Ishikawa (cell line): ENCODE data around the gene ENTREP1.

Experiments used
- EP300 ChIP-seq: IDR thresholded peaks from 2 replicates; pipeline ENCODE4 v1.6.1; 2012; ENCODE audit warnings: borderline replicate concordance
- RAD21 ChIP-seq: IDR thresholded peaks from 2 replicates; pipeline ENCODE4 v1.6.1; 2012; ENCODE audit warnings: low read depth
- TF ChIP-seq, protein P1 (sequence below): IDR thresholded peaks from 2 replicates; pipeline ENCODE4 v1.6.1; 2012

GRCh38 chr9:69299826-69300225 is 25.2 kb upstream of the ENTREP1 start:
- TF ChIP-seq, protein P1, sequence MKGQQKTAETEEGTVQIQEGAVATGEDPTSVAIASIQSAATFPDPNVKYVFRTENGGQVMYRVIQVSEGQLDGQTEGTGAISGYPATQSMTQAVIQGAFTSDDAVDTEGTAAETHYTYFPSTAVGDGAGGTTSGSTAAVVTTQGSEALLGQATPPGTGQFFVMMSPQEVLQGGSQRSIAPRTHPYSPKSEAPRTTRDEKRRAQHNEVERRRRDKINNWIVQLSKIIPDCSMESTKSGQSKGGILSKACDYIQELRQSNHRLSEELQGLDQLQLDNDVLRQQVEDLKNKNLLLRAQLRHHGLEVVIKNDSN = no peak
- TF ChIP-seq RAD21 (no peak), EP300 (no peak)
